ENCODE results near the gene OSBPL3.

DNA sequence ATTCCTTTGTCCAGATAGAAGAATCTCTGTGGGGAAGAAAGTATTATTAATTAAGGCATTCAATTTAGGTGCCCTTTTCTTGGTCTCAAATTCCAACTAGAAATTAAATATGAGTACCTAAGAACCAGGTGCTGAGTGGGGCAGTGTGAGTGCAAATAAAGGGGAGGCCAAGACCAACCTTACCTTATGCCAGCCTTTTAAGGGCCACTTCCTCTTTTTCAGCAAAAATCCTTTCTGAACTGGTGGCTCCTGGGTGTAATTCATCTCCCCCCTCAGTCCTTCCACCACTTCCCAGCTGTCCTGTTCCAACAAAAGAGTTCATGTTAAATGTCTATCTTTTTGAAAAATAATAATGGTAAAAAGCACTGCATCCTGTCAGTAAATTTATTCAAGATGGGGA lies 108.2 kb downstream of the OSBPL3 start:
- TF ChIP-seq, protein P1, sequence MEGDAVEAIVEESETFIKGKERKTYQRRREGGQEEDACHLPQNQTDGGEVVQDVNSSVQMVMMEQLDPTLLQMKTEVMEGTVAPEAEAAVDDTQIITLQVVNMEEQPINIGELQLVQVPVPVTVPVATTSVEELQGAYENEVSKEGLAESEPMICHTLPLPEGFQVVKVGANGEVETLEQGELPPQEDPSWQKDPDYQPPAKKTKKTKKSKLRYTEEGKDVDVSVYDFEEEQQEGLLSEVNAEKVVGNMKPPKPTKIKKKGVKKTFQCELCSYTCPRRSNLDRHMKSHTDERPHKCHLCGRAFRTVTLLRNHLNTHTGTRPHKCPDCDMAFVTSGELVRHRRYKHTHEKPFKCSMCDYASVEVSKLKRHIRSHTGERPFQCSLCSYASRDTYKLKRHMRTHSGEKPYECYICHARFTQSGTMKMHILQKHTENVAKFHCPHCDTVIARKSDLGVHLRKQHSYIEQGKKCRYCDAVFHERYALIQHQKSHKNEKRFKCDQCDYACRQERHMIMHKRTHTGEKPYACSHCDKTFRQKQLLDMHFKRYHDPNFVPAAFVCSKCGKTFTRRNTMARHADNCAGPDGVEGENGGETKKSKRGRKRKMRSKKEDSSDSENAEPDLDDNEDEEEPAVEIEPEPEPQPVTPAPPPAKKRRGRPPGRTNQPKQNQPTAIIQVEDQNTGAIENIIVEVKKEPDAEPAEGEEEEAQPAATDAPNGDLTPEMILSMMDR (IDR thresholded peaks at IDR 0.05), result no peak
- no peak for TF ChIP-seq POLR2AphosphoS5 (IDR thresholded peaks at IDR 0.05; ENCODE audit: low read depth, low read length)
- TF ChIP-seq TCF7L2 (IDR thresholded peaks at IDR 0.05; ENCODE audit: low read depth, low read length), result no peak
- no peak for TF ChIP-seq SIN3A (IDR thresholded peaks at IDR 0.05; ENCODE audit: borderline replicate concordance, insufficient read depth, low read depth, low read length)

All from Panc1 (cell line).